DMS53 (cell line): ENCODE results near the gene SLC1A5.
"Not testable (repeated sequence)": the region's sequence is repeated elsewhere in the genome, so short reads cannot be mapped to it uniquely, and the experiment has no call there.

Experiments used
- DNase-seq: peaks from one replicate; lab custom pipeline; 2025; lab: John Stamatoyannopoulos, UW

Gene SLC1A5

GRCh38 chr19:46798713-46799112, 10.3 kb upstream of the SLC1A5 start:
- no peak for DNase-seq

GRCh38 chr19:46797881-46798280, 9.5 kb upstream of the SLC1A5 start:
- DNase-seq, result no peak

GRCh38 chr19:46791944-46792343, 3.5 kb upstream of the SLC1A5 start:
- no peak for DNase-seq

GRCh38 chr19:46789371-46789770, 977 bp upstream of the SLC1A5 start:
- no peak for DNase-seq

GRCh38 chr19:46788968-46789338, 559 bp upstream of the SLC1A5 start:
- no peak for DNase-seq

GRCh38 chr19:46787331-46788261, 798 bp downstream of the SLC1A5 start:
- peak; percentile 78 for DNase-seq

- no peak for DNase-seq
Observed at GRCh38 chr19:46787040-46787330, 1.4 kb downstream of the SLC1A5 start.

- peak; percentile 91 for DNase-seq
Observed at GRCh38 chr19:46786236-46787039, 2.0 kb downstream of the SLC1A5 start.

GRCh38 chr19:46785980-46786235, 2.5 kb downstream of the SLC1A5 start:
- DNase-seq, result no peak

GRCh38 chr19:46785054-46785979, 3.1 kb downstream of the SLC1A5 start:
- DNase-seq, result no peak

- DNase-seq, result peak; percentile 85
Observed at GRCh38 chr19:46784262-46785053, 3.9 kb downstream of the SLC1A5 start.

- peak; percentile 74 for DNase-seq
Observed at GRCh38 chr19:46783670-46784069, 4.7 kb downstream of the SLC1A5 start.

- DNase-seq, result no peak
Observed at GRCh38 chr19:46782355-46783019, 5.9 kb downstream of the SLC1A5 start.

- not testable (repeated sequence) for DNase-seq
Observed at GRCh38 chr19:46777956-46778645, 10.3 kb downstream of the SLC1A5 start.

GRCh38 chr19:46776927-46777911, 11.2 kb downstream of the SLC1A5 start:
- DNase-seq, result peak; percentile 40

- no peak for DNase-seq
Observed at GRCh38 chr19:46775642-46776258, 12.6 kb downstream of the SLC1A5 start.

GRCh38 chr19:46773018-46773399, 15.4 kb downstream of the SLC1A5 start:
- no peak for DNase-seq

- peak; percentile 38 for DNase-seq
Observed at GRCh38 chr19:46772170-46773017, 16.0 kb downstream of the SLC1A5 start.
